GM23248 (cell line): ENCODE measurements around the gene FAM118B. TPM values are rescaled to one million over a fixed set of nuclear protein-coding genes. Genes with fewer than 3 reads are reported as not detected.
A peak's percentile ranks its signal among the peaks of the same experiment; 100 is the strongest.

Experiments used
- DNase-seq: peaks from one replicate; pipeline ENCODE4 v3.0.0-alpha.2; 2015
- H2AFZ ChIP-seq: fragments of 200-600 bp; sonication (generic); 2 replicates; pipeline ENCODE4 v1.6.1; 2016; ENCODE audit warnings: antibody characterized with exemption
- H3F3A ChIP-seq: fragments of 200-600 bp; sonication (generic); 2 replicates; pipeline ENCODE4 v1.6.1; 2016; ENCODE audit warnings: mild to moderate bottlenecking, antibody characterized with exemption, mixed run types; ENCODE audit not compliant: insufficient read depth
- H3K27ac ChIP-seq: fragments of 200-600 bp; sonication (generic); 2 replicates; pipeline ENCODE4 v1.5.1; 2016; ENCODE audit warnings: mild to moderate bottlenecking
- H3K27me3 ChIP-seq: fragments of 200-600 bp; sonication (generic); replicated peaks from 2 replicates; pipeline ENCODE4 v1.6.1; 2016; ENCODE audit warnings: mild to moderate bottlenecking; ENCODE audit not compliant: insufficient read depth
- H3K36me3 ChIP-seq: fragments of 200-600 bp; sonication (generic); 2 replicates; pipeline ENCODE4 v1.6.1; 2016; ENCODE audit warnings: low read depth, mild to moderate bottlenecking
- H3K4me1 ChIP-seq: fragments of 200-600 bp; sonication (generic); 2 replicates; pipeline ENCODE4 v1.6.1; 2016; ENCODE audit warnings: mild to moderate bottlenecking; ENCODE audit not compliant: insufficient read depth
- H3K4me2 ChIP-seq: fragments of 200-600 bp; sonication (generic); one replicate; pipeline ENCODE4 v1.6.1; 2016; ENCODE audit warnings: mild to moderate bottlenecking; ENCODE audit not compliant: unreplicated experiment
- H3K4me3 ChIP-seq: fragments of 200-600 bp; sonication (generic); 2 replicates; pipeline ENCODE4 v1.5.1; 2016; ENCODE audit warnings: mild to moderate bottlenecking
- H3K79me2 ChIP-seq: fragments of 200-600 bp; sonication (generic); 2 replicates; pipeline ENCODE4 v1.6.1; 2016; ENCODE audit warnings: mild to moderate bottlenecking; ENCODE audit not compliant: insufficient read depth
- H3K9ac ChIP-seq: fragments of 200-600 bp; sonication (generic); 2 replicates; pipeline ENCODE4 v1.6.1; 2016; ENCODE audit warnings: mild to moderate bottlenecking
- H3K9me2 ChIP-seq: fragments of 200-600 bp; sonication (generic); 2 replicates; pipeline ENCODE4 v1.6.1; 2016; ENCODE audit warnings: mixed run types, mild to moderate bottlenecking, moderate library complexity; ENCODE audit not compliant: insufficient read depth
- H3K9me3 ChIP-seq: fragments of 200-600 bp; sonication (generic); one replicate; pipeline ENCODE4 v1.6.1; 2017; ENCODE audit warnings: low read depth
- H4K20me1 ChIP-seq: fragments of 200-600 bp; sonication (generic); 2 replicates; pipeline ENCODE4 v1.6.0; 2016; ENCODE audit not compliant: insufficient read depth
- EZH2 ChIP-seq: fragments of 200-600 bp; sonication (generic); IDR thresholded peaks from 2 replicates; pipeline ENCODE4 v1.6.1; 2018; ENCODE audit warnings: antibody characterized with exemption, mild to moderate bottlenecking; ENCODE audit not compliant: insufficient read depth, poor library complexity, severe bottlenecking
- EZH2phosphoT487 ChIP-seq: fragments of 200-600 bp; sonication (generic); IDR thresholded peaks from 2 replicates; pipeline ENCODE4 v1.6.1; 2018; ENCODE audit warnings: antibody characterized with exemption, moderate library complexity, mild to moderate bottlenecking, low read depth; ENCODE audit not compliant: insufficient read depth
- WGBS, 2 experiments: methylation state at CpG; one replicate each; pipeline ENCODE4 v1.1.6; 2015 to 2017; ENCODE audit warnings: low lambda C conversion rate in 2 of 2, low coverage in 1 of 2; ENCODE audit errors: missing lambda C conversion rate in 2 of 2; 5-methylcytosine and 5-hydroxymethylcytosine counted together
- in situ Hi-C: fragments of 300-500 bp; cut with MboI; formaldehyde crosslinking; loops from 2 replicates; pipeline ENCODE4 v1.15.0; 2020
- polyA plus RNA-seq: library from polyadenylated mRNA; unstranded; fragments of >200 nt; fragmentation: Nextera tagmentation; extraction: Ambion mirVana; gene quantifications from 2 replicates; pipeline ENCODE4 v1.2.1, GENCODE V29; 2016
- total RNA-seq: library from RNA; depleted of rRNA; stranded (reverse); fragments of >200 nt; shearing (Covaris generic); gene quantifications from 2 replicates; pipeline ENCODE4 v1.2.3, GENCODE V29; 2014

Gene FAM118B
- total and polyA plus RNA-seq, 2 experiments from 2014 or later = 23.1 to 30.5 TPM

GRCh38 chr11:126265811-126266210 lies 54.2 kb downstream of the FAM118B start:
- Histone ChIP-seq H3F3A (peaks cover 9% of the 10 kb centered on the region; the same call in 1 of the 2 replicates), H3K27me3 (no peaks in the 10 kb centered on the region), H3K36me3 (peaks cover 61% of the 10 kb centered on the region), H3K9ac (no peak overlapping the region), H4K20me1 (no peaks in the 10 kb centered on the region; the same call in 1 of the 2 replicates), H3K79me2 (peaks cover 48% of the 10 kb centered on the region), H3K27ac (no peak overlapping the region), H3K4me3 (no peak overlapping the region), H3K4me1 (peaks cover 7% of the 10 kb centered on the region), H3K9me2 (no peaks in the 10 kb centered on the region), H3K9me3 (no peaks in the 10 kb centered on the region), H2AFZ (no peak overlapping the region), H3K4me2 (no peak overlapping the region)
- TF ChIP-seq EZH2 = no peak
- no peak for TF ChIP-seq EZH2phosphoT487
- peak; percentile 30 for DNase-seq
- in situ Hi-C loops = no loop called here
- 84 to 90% methylated on average over 8 of the region's 8 CpGs for WGBS, 2 experiments

DNA sequence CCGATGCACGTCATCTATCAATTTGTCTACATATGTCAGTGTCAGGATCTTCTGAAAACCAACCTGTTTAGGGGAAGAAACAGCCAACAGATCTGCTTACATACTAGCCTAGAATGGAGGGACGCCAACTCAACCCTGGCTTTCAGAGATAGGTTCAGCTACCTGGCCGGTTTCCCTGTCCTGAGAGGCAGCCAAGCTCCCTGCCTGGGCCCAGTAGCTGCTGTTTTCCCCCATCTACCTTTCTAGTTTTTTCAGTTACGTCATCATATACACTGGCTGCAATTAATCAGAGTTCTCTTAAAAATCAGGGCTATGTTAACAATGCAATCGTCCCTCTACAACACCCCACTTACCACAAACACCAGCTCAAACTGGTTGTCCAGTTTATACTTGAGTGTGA lies 56.1 kb downstream of the FAM118B start:
- Histone ChIP-seq H3K4me2 (peak overlapping the region; percentile 88), H3K9me3 (no peaks in the 10 kb centered on the region), H2AFZ (no peak overlapping the region), H3K79me2 (peaks cover 52% of the 10 kb centered on the region), H4K20me1 (no peaks in the 10 kb centered on the region; the same call in 1 of the 2 replicates), H3K9ac (peak overlapping the region; percentile 98), H3F3A (no peaks in the 10 kb centered on the region), H3K36me3 (peaks cover 44% of the 10 kb centered on the region), H3K9me2 (no peaks in the 10 kb centered on the region), H3K4me1 (peaks cover 7% of the 10 kb centered on the region), H3K4me3 (peak overlapping the region; percentile 91), H3K27ac (peak overlapping the region; percentile 82), H3K27me3 (no peaks in the 10 kb centered on the region)
- 53 to 56% methylated on average over 6 of the region's 6 CpGs for WGBS, 2 experiments
- TF ChIP-seq EZH2 (no peak), EZH2phosphoT487 (no peak)
- in situ Hi-C loops = no loop called here
- DNase-seq = no peak

DNA sequence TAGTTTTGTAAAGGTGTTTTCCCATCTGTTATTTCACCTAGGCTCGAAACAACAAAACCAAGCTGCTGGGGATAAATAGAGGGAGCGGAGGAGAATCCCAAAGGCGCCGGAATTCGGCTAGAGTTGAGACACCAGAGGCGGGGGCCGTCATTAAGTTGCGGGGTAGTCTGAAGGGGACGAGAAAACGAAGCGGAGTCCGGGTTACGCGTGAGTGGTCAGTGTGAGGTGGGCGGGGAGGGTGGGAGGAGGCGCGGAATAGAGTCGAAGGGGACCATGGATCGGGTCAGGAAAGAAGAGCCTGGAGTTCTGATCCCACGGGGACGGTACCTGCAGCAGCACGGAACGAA lies 56.8 kb downstream of the FAM118B start:
- 1 to 3% methylated on average over 21 to 23 of the region's 23 CpGs for WGBS, 2 experiments
- Histone ChIP-seq H2AFZ (peak overlapping the region; percentile 72), H4K20me1 (no peaks in the 10 kb centered on the region; the same call in 1 of the 2 replicates), H3K9ac (peak overlapping the region; percentile 98), H3K4me3 (peak overlapping the region; percentile 91), H3K9me3 (no peaks in the 10 kb centered on the region), H3K4me2 (peak overlapping the region; percentile 88), H3K79me2 (peaks cover 52% of the 10 kb centered on the region), H3K27me3 (no peaks in the 10 kb centered on the region), H3K4me1 (peaks cover 7% of the 10 kb centered on the region), H3K27ac (peak overlapping the region; percentile 82), H3K9me2 (no peaks in the 10 kb centered on the region), H3K36me3 (peaks cover 37% of the 10 kb centered on the region), H3F3A (no peaks in the 10 kb centered on the region)
- TF ChIP-seq EZH2phosphoT487 = no peak
- no peak for TF ChIP-seq EZH2
- in situ Hi-C loops = no loop called here
- DNase-seq = peak; percentile 62

- peaks cover 7% of the 10 kb centered on the region for H3K4me1 ChIP-seq
- no peaks in the 10 kb centered on the region; the same call in 1 of the 2 replicates for H4K20me1 ChIP-seq
- H3K79me2 ChIP-seq = peaks cover 52% of the 10 kb centered on the region
- WGBS, 2 experiments = 1 to 2% methylated on average over 56 to 64 of the region's 64 CpGs
- H2AFZ ChIP-seq = peak within 1 kb of the TSS; percentile 91
- in situ Hi-C loops = no loop called here
- peak within 1 kb of the TSS; percentile 90 for H3K4me2 ChIP-seq
- H3K9me2 ChIP-seq = no peaks in the 10 kb centered on the region
- peak; percentile 100 for DNase-seq
- H3K27me3 ChIP-seq = no peaks in the 10 kb centered on the region
- peak within 1 kb of the TSS; percentile 82 for H3K27ac ChIP-seq
- TF ChIP-seq EZH2 (no peak), EZH2phosphoT487 (no peak)
- H3K4me3 ChIP-seq = peak within 1 kb of the TSS; percentile 91
- H3K9me3 ChIP-seq = no peaks in the 10 kb centered on the region
- H3F3A ChIP-seq = no peaks in the 10 kb centered on the region
- H3K36me3 ChIP-seq = peaks cover 33% of the 10 kb centered on the region
- H3K9ac ChIP-seq = peak within 1 kb of the TSS; percentile 98
These were observed 57.4 kb downstream of the FAM118B start, which contains the start of the genes FOXRED1 and SRPRA for GRCh38 chr11:126268708-126269579. FOXRED1 (plus strand) TSS chr11:126269154; CDS start chr11:126269207, 53 bp downstream. SRPRA (minus strand) TSS chr11:126268895; CDS start chr11:126268804, 91 bp downstream.
